Loucy (cell line): ENCODE measurements around the gene C3orf20.

Experiments used
- CTCF ChIP-seq: fragments of 200-600 bp; sonication (generic); conservative IDR thresholded peaks from 2 replicates; pipeline ENCODE4 v1.5.1; 2014; ENCODE audit warnings: mild to moderate bottlenecking, antibody characterized with exemption, low read length
- EZH2phosphoT487 ChIP-seq: fragments of 200-600 bp; IDR thresholded peaks from 2 replicates; pipeline ENCODE4 v1.6.1; 2018; ENCODE audit warnings: antibody characterized with exemption, mild to moderate bottlenecking, moderate library complexity, borderline replicate concordance

GRCh38 chr3:14758297-14758696 lies 83.4 kb downstream of the C3orf20 start:
- TF ChIP-seq CTCF (no peak), EZH2phosphoT487 (no peak)
